AG04449 (cell line): Measurements from ENCODE around the gene FSHR.

Experiments
- CTCF ChIA-PET: fragments of 350-600 bp; formaldehyde crosslinking; extraction: SDS; loops from one replicate; lab custom pipeline; 2021; ENCODE audit warnings: antibody characterized with exemption; lab: Yijun Ruan, JAX
- POLR2A ChIA-PET: fragments of 400-600, 350-600 bp; formaldehyde crosslinking; extraction: SDS; loops from one replicate; lab custom pipeline; 2020; ENCODE audit warnings: antibody characterized with exemption, inconsistent platforms; lab: Yijun Ruan, JAX
- DNase-seq: peaks from one replicate; pipeline ENCODE4 v3.0.0-alpha.2; 2010; ENCODE audit warnings: low read depth, low spot score
- H3K4me3 ChIP-seq: 2 replicates; pipeline ENCODE4 v1.5.1; 2011; ENCODE audit warnings: low read depth, mild to moderate bottlenecking, control low read depth, low read length
- TF ChIP-seq, protein P1 (sequence below): IDR thresholded peaks from one replicate; pipeline ENCODE4 v1.5.1; 2011; ENCODE audit warnings: mild to moderate bottlenecking, moderate library complexity, low read length, control low read depth, inconsistent platforms; ENCODE audit not compliant: insufficient read depth; ENCODE audit errors: missing control alignments

Gene FSHR

DNA sequence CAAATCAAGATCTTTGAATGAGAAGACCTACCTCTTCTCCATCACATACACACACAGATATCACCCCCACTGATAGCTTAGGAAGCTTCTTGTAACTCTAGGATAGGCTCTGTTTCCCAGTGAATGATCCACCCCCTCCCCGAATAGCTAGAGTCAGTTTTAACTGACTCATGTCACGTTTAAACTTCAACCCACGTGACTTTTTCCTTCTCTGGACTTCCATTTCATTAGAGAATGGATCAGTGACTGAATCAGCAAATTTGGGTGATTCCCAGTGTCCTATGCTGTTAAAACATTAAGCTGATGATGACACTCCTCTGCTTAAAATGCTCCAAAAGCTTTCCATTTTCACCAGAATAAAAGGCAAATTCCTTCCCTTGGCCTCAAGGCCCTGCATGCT is 212.9 kb downstream of the FSHR start:
- H3K4me3 ChIP-seq: no peak overlapping the region
- no peak for DNase-seq
- ChIA-PET CTCF (interaction anchor here (1.2 to 1.4 kb wide), 2 partner anchors 315 to 1461 kb away, joined by 3 read pairs; no protein-coding TSS in a partner anchor), POLR2A (no interaction called here)
- TF ChIP-seq, protein P1, sequence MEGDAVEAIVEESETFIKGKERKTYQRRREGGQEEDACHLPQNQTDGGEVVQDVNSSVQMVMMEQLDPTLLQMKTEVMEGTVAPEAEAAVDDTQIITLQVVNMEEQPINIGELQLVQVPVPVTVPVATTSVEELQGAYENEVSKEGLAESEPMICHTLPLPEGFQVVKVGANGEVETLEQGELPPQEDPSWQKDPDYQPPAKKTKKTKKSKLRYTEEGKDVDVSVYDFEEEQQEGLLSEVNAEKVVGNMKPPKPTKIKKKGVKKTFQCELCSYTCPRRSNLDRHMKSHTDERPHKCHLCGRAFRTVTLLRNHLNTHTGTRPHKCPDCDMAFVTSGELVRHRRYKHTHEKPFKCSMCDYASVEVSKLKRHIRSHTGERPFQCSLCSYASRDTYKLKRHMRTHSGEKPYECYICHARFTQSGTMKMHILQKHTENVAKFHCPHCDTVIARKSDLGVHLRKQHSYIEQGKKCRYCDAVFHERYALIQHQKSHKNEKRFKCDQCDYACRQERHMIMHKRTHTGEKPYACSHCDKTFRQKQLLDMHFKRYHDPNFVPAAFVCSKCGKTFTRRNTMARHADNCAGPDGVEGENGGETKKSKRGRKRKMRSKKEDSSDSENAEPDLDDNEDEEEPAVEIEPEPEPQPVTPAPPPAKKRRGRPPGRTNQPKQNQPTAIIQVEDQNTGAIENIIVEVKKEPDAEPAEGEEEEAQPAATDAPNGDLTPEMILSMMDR: no peak

DNA sequence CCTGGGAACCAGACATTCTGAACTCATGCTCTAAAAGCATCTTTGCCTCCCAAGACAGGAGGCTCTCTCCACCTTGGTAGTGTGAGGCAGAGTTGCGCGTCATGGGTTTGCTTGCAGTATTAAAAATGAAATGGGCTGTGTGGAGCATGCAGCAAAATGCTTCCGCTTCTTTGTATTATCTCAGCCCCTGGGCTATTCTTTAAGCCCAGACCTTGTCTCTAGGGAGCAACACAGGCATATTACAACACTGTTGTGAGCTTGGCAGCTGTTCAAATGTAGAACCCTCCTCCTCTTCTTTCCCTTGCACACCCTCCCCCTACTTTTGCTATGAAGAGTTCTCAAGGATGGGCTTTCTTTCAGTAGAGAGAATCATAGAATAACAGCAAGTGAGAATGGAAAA is 213.7 kb downstream of the FSHR start:
- POLR2A ChIA-PET: no interaction called here
- CTCF ChIA-PET: no interaction called here
- no peak for DNase-seq

DNA sequence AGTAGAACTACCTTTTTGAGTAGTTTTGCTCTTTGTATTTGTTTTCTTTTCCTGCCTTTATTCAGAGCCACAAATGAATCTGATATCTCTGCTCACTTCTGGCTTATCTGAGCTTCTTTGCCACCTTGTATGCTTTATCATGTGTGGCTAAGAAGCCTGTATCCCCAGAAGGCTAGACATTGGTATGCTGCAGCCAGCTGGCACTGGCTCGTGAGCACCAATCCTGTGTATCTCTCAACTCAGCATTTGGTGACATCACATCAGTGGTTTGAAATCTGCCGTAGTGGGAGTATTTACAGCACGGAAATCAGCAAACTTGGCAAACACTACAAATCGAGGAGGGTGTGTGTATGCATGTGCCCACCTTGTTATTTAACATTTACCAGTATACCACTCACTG is 215.1 kb downstream of the FSHR start:
- ChIA-PET CTCF (no interaction called here), POLR2A (no interaction called here)
- no peak for DNase-seq
- TF ChIP-seq, protein P1: no peak
- H3K4me3 ChIP-seq: no peak overlapping the region

More for the DNA sequence above, 213.7 kb downstream of the FSHR start:
- TF ChIP-seq, protein P1: no peak
- H3K4me3 ChIP-seq: no peak overlapping the region

DNA sequence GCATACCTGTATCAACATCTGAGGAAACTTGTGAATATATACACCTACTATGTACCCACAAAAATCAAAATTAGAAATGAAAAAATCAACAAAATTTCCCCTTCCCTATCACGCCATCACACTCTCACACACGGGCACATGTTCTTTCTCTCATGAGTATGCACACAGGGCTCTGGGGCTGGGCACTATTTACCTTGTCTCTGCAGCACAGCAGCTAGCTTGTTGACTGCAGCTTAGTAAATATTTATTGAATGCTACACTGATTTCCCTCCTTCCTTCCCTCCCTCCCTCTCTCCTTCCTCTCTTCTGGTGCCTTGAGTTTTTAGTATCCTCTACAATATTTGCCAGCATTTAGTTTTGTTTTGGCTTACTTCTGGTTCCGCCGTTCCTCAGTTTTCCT is 216.1 kb downstream of the FSHR start:
- DNase-seq: no peak
- POLR2A ChIA-PET: no interaction called here

DNA sequence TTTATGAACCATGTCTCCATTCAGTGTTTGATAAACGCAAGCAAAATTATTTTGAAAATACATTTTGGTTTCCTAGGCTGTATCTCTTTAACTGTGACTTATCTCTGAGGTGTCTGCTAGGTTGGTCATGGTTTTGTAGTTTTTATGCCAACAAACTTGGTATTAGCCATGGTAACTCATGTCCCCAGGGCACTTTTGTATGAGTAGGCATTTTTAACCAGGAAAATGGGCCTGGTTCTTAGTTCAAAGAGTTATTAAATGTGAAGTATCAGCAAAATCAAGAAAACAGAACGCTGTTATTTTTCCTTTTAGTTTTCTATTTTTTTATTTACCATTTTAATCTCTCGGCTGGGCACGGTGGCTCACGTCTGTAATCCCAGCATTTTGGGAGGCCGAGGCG is 219.5 kb downstream of the FSHR start:
- ChIA-PET POLR2A (no interaction called here), CTCF (no interaction called here)
- TF ChIP-seq, protein P1: no peak
- H3K4me3 ChIP-seq: no peak overlapping the region
- DNase-seq: no peak

More for the DNA sequence above, 216.1 kb downstream of the FSHR start:
- H3K4me3 ChIP-seq: no peak overlapping the region
- CTCF ChIA-PET: no interaction called here
- TF ChIP-seq, protein P1: no peak

DNA sequence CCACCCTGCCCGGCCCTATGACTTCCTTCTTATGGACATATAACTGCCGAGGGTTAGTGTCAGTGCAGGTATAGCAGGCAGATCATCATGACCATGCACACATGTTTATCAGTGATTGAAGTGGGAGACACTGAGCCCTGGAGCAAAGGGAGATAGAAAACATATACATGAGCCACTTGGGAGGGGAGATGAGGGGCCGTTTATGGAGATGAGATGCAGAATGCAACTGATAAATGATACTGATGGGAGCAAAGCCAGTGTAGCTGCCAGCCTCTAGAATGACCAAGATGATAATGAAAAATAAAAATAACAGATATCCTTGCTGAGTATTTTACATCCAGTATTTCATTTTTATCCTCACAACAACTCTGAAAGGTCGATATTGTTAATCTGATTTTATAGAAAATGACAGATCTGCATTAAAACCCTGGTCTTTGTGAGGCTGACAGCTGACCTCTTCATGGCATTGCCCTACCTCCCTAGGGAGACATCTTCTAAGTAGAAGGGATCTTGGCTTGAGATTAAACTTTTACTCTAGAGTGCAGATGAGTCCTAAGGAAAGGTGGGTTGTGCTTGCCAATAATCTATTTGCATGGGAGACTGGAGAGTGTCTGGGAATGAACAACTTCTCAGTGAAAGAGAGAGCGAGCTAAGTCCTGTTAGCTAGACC is 220.4 kb downstream of the FSHR start:
- DNase-seq: no peak
- ChIA-PET CTCF (no interaction called here), POLR2A (no interaction called here)
- TF ChIP-seq, protein P1: no peak
- H3K4me3 ChIP-seq: no peak overlapping the region
